ENCODE data around the gene TRIM38. TPM values are rescaled to one million over a fixed set of nuclear protein-coding genes. Genes with fewer than 3 reads are reported as not detected.
A peak's percentile ranks its signal among the peaks of the same experiment; 100 is the strongest.

Gene TRIM38
- total and polyA plus RNA-seq, 2 donors (not counting 3 experiments of a cell fraction or from before 2014, with no cell fraction given): 5.1 to 13.2 TPM

DNA sequence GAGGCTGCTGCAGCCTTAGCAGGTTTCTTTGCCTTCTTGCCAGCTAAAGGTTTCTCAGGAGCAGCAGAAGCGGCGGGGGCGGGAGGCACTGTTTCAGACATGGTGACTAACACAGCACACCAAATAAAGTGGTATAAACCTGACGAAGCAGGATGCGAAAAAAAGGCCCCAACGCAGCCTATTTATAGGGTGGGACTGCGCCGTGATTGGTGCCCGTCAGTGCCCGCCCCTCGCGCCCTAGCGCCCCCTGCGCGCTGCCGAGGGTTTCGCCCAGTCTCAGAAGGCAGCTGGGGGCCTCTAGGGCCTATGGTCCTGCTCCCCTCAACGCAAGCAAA lies 55.0 kb downstream of the TRIM38 start:
- intact Hi-C loops (cut with micrococcal nuclease): loop anchor here (1.0 to 2.0 kb wide), 3 partner anchors 14 to 55 kb away; partner anchors contain the start of gene TRIM38
- POLR2A ChIA-PET: interaction anchor here (0.6 to 3.0 kb wide), 8 partner anchors 9 to 1820 kb away, joined by 3 to 26 read pairs (median 6); a partner anchor contains a TSS
- H3K27ac ChIP-seq (ENCODE audit: insufficient read depth, low read depth, low read length): peak overlapping the region; percentile 0

More for the DNA sequence above, 55.0 kb downstream of the TRIM38 start:
- BruUV-seq (replicated peaks): no TSS peak
- H2AFZ ChIP-seq (ENCODE audit: low read depth, low read length): peak overlapping the region; percentile 40
- peaks cover 19% of the 10 kb centered on the region for H3K4me1 ChIP-seq (ENCODE audit: control insufficient read depth, extremely low read depth, insufficient read depth, low read length)
- H3K9ac ChIP-seq (replicated peaks; ENCODE audit: extremely low read depth, insufficient read depth, low read length): peak overlapping the region; percentile 40
- H4K20me1 ChIP-seq (replicated peaks; ENCODE audit: control insufficient read depth, extremely low read depth, insufficient read depth, low read length): no peaks in the 10 kb centered on the region
- no peaks in the 10 kb centered on the region for H3K79me2 ChIP-seq (ENCODE audit: control insufficient read depth, insufficient read depth, low read length)
- peak overlapping the region in 2 of 3 experiments; percentile 15 to 37 for H3K4me3 ChIP-seq (replicated peaks in 1 of 3; ENCODE audit: insufficient read depth in 1 of 3, low read depth in 1 of 3, low read length in 3 of 3)
- H3K4me2 ChIP-seq (ENCODE audit: insufficient read depth, low read length): peak overlapping the region; percentile 59
- FAIRE-seq (peak; percentile 67), DNase-seq (ENCODE audit: low read depth, low spot score) (peak; percentile 87)
- CTCF ChIA-PET: interaction anchor here (1.0 to 3.4 kb wide), 10 partner anchors 8 to 1116 kb away, joined by 3 to 33 read pairs (median 8); a partner anchor contains a TSS
- H3K9me3 ChIP-seq (replicated peaks; ENCODE audit: control insufficient read depth, insufficient read depth, low read length): no peaks in the 10 kb centered on the region
- no peak for TF ChIP-seq EZH2 (IDR thresholded peaks at IDR 0.05; ENCODE audit: borderline replicate concordance, low read depth, low read length, severe bottlenecking)
- peak; percentile 27 for TF ChIP-seq FOS (IDR thresholded peaks at IDR 0.05; ENCODE audit: borderline replicate concordance, insufficient read depth, low read length)
- TF ChIP-seq, protein P1, sequence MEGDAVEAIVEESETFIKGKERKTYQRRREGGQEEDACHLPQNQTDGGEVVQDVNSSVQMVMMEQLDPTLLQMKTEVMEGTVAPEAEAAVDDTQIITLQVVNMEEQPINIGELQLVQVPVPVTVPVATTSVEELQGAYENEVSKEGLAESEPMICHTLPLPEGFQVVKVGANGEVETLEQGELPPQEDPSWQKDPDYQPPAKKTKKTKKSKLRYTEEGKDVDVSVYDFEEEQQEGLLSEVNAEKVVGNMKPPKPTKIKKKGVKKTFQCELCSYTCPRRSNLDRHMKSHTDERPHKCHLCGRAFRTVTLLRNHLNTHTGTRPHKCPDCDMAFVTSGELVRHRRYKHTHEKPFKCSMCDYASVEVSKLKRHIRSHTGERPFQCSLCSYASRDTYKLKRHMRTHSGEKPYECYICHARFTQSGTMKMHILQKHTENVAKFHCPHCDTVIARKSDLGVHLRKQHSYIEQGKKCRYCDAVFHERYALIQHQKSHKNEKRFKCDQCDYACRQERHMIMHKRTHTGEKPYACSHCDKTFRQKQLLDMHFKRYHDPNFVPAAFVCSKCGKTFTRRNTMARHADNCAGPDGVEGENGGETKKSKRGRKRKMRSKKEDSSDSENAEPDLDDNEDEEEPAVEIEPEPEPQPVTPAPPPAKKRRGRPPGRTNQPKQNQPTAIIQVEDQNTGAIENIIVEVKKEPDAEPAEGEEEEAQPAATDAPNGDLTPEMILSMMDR (IDR thresholded peaks at IDR 0.05; ENCODE audit: extremely low read depth in 1 of 2, insufficient read depth in 1 of 2, low read depth in 1 of 2, low read length in 2 of 2): peak; percentile 65 to 80
- TF ChIP-seq JUN (IDR thresholded peaks at IDR 0.05; ENCODE audit: borderline replicate concordance, insufficient read depth, insufficient read length, low read depth): no peak
- no peak for TF ChIP-seq MYC (IDR thresholded peaks at IDR 0.05; ENCODE audit: low read depth, low read length)
- TF ChIP-seq POLR2AphosphoS5 (IDR thresholded peaks at IDR 0.05; ENCODE audit: insufficient read depth, low read depth, low read length): peak; percentile 40
- peak; percentile 84 for TF ChIP-seq POLR2A (IDR thresholded peaks at IDR 0.05; ENCODE audit: low read depth, low read length)
- TF ChIP-seq, protein P2, sequence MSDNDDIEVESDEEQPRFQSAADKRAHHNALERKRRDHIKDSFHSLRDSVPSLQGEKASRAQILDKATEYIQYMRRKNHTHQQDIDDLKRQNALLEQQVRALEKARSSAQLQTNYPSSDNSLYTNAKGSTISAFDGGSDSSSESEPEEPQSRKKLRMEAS (IDR thresholded peaks at IDR 0.05; ENCODE audit: insufficient read depth, insufficient read length): no peak
- TF ChIP-seq GATA2 (IDR thresholded peaks at IDR 0.05; ENCODE audit: insufficient read depth, insufficient read length, low read depth, low read length): no peak
- no peaks in the 10 kb centered on the region for H3K9me1 ChIP-seq (replicated peaks; ENCODE audit: control insufficient read depth, extremely low read depth, insufficient read depth, low read length)
- dilution Hi-C loops (cut with MboI; ENCODE audit: extremely low pct_ligation_motif_present, low sequenced_read_pairs): no loop called here
- no peaks in the 10 kb centered on the region for H3K27me3 ChIP-seq (ENCODE audit: control insufficient read depth in 2 of 2, insufficient read depth in 2 of 2, low read length in 2 of 2)
- no peaks in the 10 kb centered on the region for H3K36me3 ChIP-seq (ENCODE audit: control insufficient read depth in 2 of 2, extremely low read depth in 1 of 2, insufficient read depth in 2 of 2, low read length in 2 of 2)

Measured in endothelial cell of umbilical vein (primary cell).